HL-60 (cell line): Measurements from ENCODE around the gene SELENOK.

ENCODE experiments used
- DNase-seq, 2 experiments: peaks; one replicate each; pipeline ENCODE4 v3.0.0-alpha.2; 2010 to 2020; ENCODE audit warnings: low read depth in 1 of 2, low spot score in 1 of 2
- H3K27ac ChIP-seq: fragments of 250-450 bp; sonication (Bioruptor Pico); replicated peaks from 2 replicates; pipeline ENCODE4 v1.5.1; 2020; ENCODE audit warnings: mild to moderate bottlenecking, moderate library complexity
- H3K27me3 ChIP-seq: fragments of 250-450 bp; sonication (Bioruptor Pico); 2 replicates; pipeline ENCODE4 v1.5.1; 2021; ENCODE audit warnings: mild to moderate bottlenecking, moderate library complexity; ENCODE audit not compliant: insufficient read depth, poor library complexity, severe bottlenecking
- H3K4me3 ChIP-seq: replicated peaks from 2 replicates; pipeline ENCODE4 v1.5.1; 2011; ENCODE audit warnings: mild to moderate bottlenecking, control low read depth, low read length; ENCODE audit not compliant: insufficient read depth
- CTCF ChIP-seq: IDR thresholded peaks from one replicate; pipeline ENCODE4 v1.5.1; 2011; ENCODE audit warnings: low read length, control low read depth, inconsistent platforms; ENCODE audit not compliant: insufficient read depth
- GABPA ChIP-seq: IDR thresholded peaks from 2 replicates; pipeline ENCODE4 v1.6.1; 2012; ENCODE audit warnings: low read depth
- POLR2AphosphoS5 ChIP-seq: IDR thresholded peaks from 2 replicates; pipeline ENCODE4 v1.6.1; 2012; ENCODE audit warnings: low read depth
- REST ChIP-seq: IDR thresholded peaks from 2 replicates; pipeline ENCODE4 v1.6.1; 2012; ENCODE audit warnings: low read depth; ENCODE audit not compliant: insufficient replicate concordance
- SPI1 ChIP-seq: IDR thresholded peaks from 2 replicates; pipeline ENCODE4 v1.6.1; 2012; ENCODE audit warnings: low read depth, mild to moderate bottlenecking, borderline replicate concordance
- long read RNA-seq: library from polyadenylated mRNA; unstranded; transcript quantifications from one replicate; pipeline ENCODE4 v2.0.0, GENCODE V29; 2020

SELENOK gene
- long read RNA-seq, transcript SELENOK-204 (5 exons, 1,633 nt), result major isoform, 40 of 45 reads
- long read RNA-seq, partial matches to known transcripts, result 1 of 45 reads
- long read RNA-seq, other reads (novel, unspliced or antisense), result 4 of 45 reads

GRCh38 chr3:53891497-53892285 is at the start of gene SELENOK:
Gene SELENOK (minus strand): TSS chr3:53891859.
- DNase-seq, result peak; percentile 98 to 99
- Histone ChIP-seq H3K27me3 (no peaks in the 10 kb centered on the region), H3K4me3 (peak within 1 kb of the TSS; percentile 95), H3K27ac (peak within 1 kb of the TSS; percentile 77)
- TF ChIP-seq POLR2AphosphoS5 (peak; percentile 86), REST (peak; percentile 6), CTCF (no peak), SPI1 (peak; percentile 22; the same call in 1 of the 2 replicates), GABPA (peak; percentile 91)

- Histone ChIP-seq H3K4me3 (no peak overlapping the region), H3K27ac (no peak overlapping the region), H3K27me3 (no peaks in the 10 kb centered on the region)
- TF ChIP-seq POLR2AphosphoS5 (no peak), GABPA (no peak), REST (no peak), CTCF (no peak), SPI1 (no peak)
- no peak for DNase-seq
Observed at GRCh38 chr3:53941184-53941583, 49.5 kb upstream of the SELENOK start.

GRCh38 chr3:53940623-53941022 is 49.0 kb upstream of the SELENOK start:
- DNase-seq, result no peak
- TF ChIP-seq POLR2AphosphoS5 (no peak), CTCF (no peak), GABPA (no peak), SPI1 (no peak), REST (no peak)
- no peak overlapping the region for H3K4me3 ChIP-seq

More at GRCh38 chr3:53940623-53941022, 49.0 kb upstream of the SELENOK start:
- Histone ChIP-seq H3K27me3 (no peaks in the 10 kb centered on the region), H3K27ac (no peak overlapping the region)
